ENCODE measurements around the gene TFRC.
"Not testable (repeated sequence)": the region's sequence is repeated elsewhere in the genome, so short reads cannot be mapped to it uniquely, and the experiment has no call there.

The TFRC gene

DNA sequence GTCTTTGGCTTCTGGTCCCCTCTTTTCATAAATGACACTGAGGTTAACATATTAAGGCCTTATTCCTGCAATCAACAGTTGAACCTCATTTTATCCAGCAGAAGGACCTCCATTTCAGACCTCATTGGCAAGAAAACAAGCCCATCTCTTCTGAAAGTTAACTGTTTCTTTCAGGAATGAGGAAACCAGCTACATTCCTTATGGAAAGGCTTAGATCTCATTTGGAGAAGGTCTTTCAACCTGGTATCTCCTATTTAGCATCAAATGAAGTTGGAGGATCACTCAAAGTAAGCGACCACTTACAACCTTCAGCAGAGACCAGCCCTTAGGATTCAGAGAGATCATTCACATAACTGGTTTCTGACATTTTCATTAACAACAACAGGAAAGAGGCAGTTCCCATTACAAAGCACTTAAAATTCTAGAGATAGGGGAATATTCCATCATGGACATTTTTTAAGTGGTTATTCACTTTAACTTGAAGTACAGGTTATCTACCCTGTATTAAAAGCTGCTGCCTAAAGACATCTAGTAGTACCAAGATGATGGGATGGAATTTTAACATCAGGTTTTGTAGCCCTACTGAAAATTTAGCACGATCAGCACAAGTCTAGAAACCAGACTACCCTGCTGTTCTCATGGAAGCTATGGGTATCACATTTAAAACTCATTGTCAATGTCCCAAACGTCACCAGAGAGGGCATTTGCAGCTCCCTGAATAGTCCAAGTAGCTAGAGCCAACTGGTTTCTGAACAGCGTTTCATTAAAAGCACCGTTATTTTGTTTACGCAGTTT, 30.4 kb downstream of the TFRC start:
- in situ Hi-C loops (cut with HindIII; ENCODE audit: low sequenced_read_pairs): no loop called here

DNA sequence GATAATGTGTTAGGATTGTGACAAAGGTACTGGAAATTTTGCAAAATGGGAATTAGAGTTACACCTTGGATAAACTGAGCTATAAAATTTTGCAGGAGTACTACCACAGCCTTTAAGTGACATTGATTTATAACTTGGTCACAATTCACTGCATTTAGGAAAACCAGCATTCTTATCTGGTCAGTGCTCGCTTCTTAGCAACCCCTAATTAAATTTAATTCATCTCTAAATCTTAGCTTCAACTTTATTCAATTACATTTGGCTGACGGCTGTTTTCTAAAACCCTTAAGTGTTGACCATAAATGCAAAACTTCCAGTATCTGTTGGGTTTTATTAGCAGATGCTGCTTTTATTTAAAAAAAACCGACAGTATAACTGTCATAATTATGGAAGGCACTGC, 31.3 kb downstream of the TFRC start:
- in situ Hi-C loops (cut with HindIII; ENCODE audit: low sequenced_read_pairs): no loop called here

DNA sequence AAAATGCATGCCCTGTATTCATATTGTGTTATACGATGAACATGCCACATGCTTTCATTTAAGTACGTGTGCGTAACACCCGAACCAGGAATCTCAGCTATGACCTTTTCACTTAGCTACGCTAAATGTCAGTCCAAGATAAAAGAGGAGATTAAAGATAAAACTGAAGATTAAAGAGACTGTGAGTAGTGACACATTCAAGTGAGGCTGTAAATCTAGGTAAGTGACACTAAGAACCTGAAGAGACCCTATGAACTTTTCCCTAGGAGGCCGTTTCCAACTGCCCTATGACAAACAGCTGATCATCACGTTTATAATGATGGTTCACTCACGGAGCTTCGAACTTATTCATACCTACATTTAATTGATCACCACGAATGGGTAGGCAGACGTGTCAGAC, 32.2 kb downstream of the TFRC start:
- in situ Hi-C loops (cut with HindIII; ENCODE audit: low sequenced_read_pairs): no loop called here

DNA sequence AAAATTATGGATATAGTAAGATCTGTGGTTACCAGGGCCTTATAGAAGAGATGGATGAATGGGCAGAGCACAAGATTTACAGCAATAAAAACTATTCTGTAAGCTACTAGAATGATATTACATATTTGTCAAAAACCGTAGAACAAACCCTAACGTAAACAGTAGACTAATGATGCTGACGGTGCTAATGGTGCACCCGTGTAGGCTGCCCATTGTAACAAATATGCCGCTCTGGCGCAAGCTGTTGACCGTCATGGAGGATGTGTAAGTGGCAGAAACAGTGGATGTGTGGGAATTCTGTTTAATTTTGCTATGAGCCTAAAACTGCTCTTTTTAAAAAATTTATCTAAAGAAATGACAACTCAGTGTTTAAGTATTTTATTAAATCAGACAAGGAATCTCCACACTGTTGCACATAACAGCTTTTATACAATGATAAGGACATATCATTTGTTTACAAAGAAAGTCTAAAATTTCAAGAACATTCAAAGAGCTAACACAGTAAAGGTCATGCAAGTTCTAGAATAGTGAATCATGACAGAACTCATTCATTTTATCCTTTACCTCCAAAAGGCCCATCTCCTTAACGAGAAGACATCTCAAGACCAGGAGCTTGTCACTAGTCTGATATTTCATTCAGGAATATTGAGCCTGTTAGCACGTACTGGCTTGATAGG, 32.8 kb downstream of the TFRC start:
- in situ Hi-C loops (cut with HindIII; ENCODE audit: low sequenced_read_pairs): no loop called here

DNA sequence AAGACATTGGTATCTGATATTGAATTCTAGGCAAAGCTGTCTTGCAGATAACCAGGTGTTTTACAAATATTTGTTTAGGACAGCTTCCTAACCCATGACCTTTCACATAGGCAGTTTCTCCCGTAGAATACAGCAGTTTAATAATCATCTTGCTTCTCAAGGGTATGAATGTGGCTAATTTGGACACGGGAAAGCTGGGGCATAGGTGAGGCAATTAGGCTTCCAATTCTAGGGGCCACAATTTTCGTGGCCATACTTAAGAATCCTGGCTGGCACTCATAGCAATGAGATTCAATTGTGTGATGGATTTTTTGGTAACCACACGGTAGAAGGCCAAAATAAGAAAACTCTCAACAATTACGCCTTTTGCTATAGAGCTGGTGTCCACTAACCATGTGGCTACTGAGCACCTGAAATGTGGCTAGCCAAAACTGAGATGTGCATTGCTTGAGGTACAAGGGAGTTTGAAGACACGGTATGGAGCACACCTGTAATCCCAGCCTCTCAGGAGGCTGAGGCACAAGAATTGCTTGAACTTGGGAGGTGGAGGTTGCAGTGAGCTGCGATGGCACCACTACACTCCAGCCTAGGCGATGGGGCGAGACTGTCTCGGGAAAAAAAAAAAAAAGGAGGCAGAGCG, 34.4 kb downstream of the TFRC start:
- in situ Hi-C loops (cut with HindIII; ENCODE audit: low sequenced_read_pairs): no loop called here

DNA sequence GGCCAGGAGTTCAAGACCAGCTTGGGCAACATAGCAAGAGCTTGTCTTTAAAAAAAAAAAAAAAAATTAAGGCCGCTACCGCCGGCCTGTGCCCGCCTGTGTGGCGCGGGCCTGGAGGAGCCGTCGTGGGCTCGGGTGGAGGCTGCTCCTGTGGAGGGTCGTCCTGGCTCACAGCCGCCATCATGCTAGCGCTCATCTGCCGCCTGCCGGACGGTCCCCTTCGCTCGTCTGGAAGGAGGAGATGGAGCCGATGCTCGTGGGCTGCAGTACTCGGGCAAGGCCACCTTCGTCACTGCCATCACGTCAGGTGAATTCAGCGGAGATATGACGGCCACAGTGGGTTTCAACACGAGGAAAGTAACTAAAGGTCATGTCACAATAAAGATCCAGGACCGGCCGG, 37.4 kb downstream of the TFRC start:
- in situ Hi-C loops (cut with HindIII; ENCODE audit: low sequenced_read_pairs): no loop called here

DNA sequence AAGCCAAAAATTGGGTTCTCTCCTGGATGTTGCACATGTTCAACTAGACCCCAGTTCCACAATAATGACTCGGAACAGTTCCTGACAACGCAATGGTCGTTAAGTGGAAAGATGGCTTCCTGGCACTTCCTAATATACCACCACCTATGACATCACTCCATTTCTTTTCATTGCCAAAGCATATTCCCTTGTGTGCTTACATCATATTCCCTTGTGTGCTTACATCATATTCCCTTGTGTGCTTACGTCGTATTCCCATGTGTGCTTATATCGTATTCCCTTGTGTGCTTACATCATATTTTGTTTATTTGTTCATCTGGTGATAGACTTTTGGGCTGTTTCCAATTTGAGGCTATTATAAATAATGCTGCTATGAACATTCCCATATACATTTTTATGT, 39.2 kb downstream of the TFRC start:
- in situ Hi-C loops (cut with HindIII; ENCODE audit: low sequenced_read_pairs): no loop called here

DNA sequence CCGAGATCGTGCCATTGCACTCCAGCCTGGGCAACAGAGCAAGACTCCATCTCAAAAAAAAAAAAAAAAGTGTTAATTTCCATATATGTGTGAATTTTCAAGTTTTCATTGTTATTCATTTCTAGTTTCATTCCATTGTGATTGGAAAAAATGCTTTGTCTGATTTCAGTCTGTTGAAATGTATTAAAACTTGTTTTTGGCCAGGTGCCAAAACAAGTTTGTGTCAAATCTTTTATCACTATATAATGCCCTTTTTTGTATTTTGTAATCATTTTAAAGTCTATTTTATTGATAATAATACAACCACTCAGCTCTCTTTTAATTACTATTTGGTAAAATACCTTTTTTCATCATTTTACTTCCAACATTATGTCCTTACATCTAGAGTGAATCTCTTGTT, 42.5 kb downstream of the TFRC start:
- in situ Hi-C loops (cut with HindIII; ENCODE audit: low sequenced_read_pairs): loop anchor here (5.0 kb wide), 1 partner anchor 138 kb away; no protein-coding TSS in a partner anchor

DNA sequence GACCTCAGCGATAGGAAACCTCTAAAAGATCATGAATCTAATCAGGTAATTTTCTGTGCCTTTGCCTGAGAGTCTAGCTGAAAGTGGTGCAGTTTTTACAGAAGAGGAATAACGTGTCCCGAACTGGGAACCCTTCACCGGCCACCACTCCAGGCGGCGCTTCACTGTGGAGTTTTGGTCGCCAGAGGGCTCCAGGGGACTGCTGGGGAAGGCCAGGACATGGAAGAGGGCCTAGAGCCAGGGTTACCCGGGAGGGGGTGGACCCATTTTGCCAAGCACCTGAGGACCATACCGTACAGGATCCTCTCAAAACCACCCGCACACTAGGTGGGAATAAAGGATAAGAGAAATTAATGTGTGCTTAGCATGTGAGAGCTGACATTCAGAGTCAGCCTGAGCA, 55.8 kb downstream of the TFRC start:
- in situ Hi-C loops (cut with HindIII; ENCODE audit: low sequenced_read_pairs): not testable (repeated sequence)

DNA sequence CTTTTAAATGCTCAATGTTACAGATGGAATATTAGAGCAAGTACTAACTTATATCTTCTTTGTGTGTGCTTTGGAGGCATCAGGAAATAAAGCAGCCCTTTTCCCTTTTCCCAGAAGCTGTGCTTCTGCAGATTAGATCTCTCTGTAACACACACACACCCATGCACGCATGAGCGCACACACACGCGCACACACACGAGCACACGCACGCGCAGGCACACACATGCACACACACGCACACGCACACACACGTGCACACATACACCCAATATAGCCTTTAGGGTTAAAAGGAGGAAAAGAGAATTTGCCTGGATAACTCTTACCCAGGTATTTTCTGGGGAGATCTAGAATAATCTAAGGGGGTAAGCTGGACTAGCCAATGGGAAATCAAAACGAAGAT, 56.9 kb downstream of the TFRC start:
- in situ Hi-C loops (cut with HindIII; ENCODE audit: low sequenced_read_pairs): no loop called here

DNA sequence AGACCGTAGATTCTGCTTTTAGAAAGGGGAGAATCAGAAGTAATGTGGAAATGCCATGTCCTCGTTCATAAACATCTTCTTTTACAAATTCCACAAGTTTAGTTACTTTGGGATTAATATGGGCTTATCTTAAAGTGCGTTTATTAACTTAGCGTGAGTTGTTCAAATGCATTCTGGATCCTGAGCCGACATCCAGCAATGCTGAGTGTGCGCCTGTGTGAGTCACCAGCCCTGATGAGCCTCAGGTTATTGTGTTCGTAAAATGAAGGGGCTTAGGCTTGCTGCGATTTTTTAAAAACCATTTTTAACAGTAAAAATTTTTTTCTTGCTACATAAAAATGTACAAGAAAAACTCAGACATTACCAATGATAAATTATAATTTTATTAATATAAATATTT, 57.9 kb downstream of the TFRC start:
- in situ Hi-C loops (cut with HindIII; ENCODE audit: low sequenced_read_pairs): no loop called here

DNA sequence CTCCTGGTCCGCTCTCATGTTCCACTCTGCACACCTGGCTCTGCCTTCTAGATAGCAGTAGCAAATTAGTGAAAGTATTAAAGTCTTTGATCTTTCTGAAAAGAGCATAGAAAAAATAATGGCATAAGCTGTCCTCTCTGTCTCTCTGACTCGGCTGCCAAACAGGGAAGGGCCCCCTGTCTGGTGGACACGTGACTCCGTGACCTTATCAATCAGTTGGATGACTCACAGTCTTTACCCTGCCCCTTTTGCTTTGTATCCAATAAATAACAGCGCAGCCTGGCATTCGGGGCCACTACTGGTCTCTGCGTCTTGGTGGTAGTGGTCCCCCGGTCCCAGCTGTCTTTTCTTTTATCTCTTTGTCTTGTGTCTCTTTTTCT, 59.4 kb downstream of the TFRC start:
- in situ Hi-C loops (cut with HindIII; ENCODE audit: low sequenced_read_pairs): not testable (repeated sequence)

DNA sequence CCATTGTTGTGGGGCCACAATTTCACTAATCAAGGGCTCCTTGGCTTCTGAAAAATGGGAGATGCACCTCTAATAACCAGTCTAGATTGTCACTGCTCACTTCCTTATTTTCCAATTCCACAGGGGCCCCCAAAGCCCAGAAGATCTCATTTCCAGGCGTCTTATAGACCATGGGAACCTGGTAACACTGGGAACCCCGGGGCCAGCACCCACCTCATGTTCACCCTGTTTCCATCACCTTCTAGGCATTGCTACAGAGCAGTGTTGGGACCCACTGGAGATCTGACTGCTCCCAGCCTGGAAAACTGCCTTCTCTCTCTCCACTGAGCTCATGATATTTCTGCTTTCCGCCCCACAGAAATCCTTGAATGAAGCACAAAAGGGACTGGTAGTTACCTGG, 61.5 kb downstream of the TFRC start:
- in situ Hi-C loops (cut with HindIII; ENCODE audit: low sequenced_read_pairs): no loop called here

DNA sequence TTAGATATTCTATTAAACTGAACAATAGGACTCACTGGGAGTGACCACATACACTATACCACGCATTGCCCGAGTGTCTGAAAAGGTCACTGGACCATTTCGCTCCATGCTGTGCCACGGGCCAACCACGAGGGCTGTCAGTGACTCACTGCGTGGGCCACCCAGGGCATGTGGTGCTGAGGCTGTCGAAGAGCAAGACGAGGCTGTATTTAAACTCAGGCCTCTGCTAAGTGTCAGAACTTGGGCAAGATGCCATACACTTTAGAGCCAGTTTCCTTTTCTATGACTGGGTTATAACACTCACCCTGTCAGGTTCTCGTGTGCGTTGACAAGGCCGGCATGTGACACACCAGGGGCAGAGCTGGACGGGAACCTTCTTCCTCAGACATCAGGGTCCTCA, 62.3 kb downstream of the TFRC start:
- in situ Hi-C loops (cut with HindIII; ENCODE audit: low sequenced_read_pairs): not testable (repeated sequence)

DNA sequence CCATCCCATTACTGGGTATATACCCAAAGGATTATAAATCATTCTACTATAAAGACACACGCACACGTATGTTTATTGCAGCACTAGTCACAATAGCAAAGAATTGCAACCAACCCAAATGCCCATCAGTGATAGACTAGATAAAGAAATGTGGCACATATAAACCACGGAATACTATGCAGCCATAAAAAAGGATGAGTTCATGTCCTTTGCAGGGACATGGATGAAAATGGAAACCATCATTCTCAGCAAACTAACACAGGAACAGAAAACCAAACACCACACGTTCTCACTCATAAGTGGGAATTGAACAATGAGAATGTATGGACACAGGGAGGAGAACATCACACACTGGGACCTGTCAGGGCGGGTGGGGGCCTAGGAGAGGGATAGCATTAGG, 63.7 kb downstream of the TFRC start:
- in situ Hi-C loops (cut with HindIII; ENCODE audit: low sequenced_read_pairs): not testable (repeated sequence)

DNA sequence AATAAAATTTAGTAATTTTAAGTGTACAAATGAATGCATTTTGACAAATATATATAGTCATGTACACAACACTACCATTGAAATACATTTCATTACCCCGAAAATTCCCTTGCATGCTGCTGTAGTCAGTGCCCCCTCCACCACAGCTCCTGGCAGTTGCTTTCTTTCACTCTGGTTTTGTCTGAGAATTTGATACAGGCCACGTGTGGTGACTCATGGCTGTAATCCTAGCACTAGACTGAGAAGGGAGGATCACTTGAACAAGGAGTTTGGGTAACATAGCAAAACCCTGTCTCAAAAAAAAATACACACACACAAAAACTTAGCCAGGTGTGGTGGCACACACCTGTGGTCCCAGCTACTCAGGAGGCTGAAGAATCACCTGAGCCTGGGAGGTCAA, 65.4 kb downstream of the TFRC start:
- in situ Hi-C loops (cut with HindIII; ENCODE audit: low sequenced_read_pairs): no loop called here

DNA sequence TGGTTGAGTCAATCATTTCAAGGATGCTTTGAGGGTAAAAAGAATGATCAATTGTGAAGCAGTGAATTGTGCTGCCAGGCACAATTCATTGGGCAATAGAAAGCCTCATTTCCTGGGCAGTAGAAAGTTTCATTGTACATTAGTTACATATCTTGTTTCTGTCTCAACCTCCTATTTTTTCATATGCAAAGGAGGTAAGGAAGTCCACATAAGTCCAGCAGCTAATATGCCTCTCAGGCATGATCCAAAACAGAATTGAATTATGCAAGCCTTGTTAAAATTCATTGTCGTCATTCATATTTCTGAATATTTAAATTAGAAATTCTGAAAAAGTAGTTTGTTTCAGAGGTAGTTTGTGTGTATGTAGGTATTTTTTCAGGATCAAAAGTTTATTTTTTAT, 65.8 kb downstream of the TFRC start:
- in situ Hi-C loops (cut with HindIII; ENCODE audit: low sequenced_read_pairs): no loop called here

DNA sequence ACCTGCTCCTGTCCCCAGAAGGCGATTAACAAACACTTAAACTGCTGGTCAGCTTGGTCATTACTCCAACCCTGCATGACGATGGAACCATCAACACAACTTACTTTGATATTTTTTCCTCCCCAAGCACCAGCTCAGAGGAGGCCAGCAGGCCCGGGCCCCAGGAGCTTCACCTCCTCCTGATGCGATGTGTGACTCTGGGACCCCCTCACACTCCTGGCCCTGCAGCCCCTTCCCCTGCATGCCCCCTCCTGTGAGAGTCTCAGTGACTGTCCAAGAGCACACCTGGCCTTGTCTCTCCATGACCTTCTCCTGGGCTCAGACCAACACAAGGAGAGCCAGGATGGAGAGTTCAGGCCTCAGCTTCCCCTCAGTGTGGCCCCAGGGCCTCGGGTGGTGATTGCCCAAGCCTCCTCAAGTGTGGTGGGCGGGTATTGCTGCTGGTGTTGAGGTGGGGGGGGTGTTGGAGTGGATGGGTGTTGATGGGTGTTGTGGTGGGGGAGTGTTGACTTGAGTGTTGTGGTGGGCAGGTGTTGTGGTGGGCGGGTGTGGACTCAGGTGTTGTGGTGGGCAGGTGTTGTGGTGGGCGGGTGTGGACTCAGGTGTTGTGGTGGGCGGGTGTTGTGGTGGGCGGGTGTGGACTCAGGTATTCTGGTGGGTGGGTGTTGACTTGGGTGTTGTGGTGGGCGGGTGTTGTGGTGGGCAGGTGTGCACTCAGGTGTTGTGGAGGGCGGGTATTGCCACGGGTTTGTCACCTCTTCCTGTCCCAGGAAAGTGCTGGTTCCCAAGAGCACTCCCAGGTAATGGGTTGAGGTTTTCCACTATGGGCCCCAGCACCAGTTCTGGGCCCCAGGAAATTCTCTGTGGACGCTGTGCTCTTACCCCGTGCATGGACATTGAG, 68.1 kb downstream of the TFRC start:
- in situ Hi-C loops (cut with HindIII; ENCODE audit: low sequenced_read_pairs): no loop called here

DNA sequence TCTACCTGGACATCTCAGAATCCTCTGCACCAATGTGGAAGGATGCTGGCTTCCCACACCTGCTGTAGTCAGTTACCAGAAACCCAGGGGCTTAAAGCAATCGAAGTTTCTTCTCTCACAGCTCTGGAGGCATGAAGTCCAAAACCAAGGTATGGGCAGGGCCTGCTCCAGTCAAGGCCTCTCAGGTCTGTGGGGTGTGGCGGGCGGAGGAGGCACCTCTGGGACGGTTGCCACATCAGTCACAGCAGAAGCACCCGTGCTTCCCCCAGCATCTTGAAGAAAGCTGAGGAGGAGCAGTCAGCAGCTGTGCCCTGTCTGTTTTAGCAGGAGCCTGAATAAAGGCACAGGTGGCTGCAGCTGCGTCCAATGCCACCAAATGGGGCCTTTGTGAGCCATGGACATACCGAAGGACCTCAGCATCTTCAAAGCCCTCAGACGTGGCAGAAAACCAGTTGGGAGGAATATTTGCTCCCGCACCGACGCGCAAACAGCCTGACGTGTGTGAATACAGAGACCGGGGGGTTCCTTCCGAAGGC, 68.9 kb downstream of the TFRC start:
- in situ Hi-C loops (cut with HindIII; ENCODE audit: low sequenced_read_pairs): no loop called here

DNA sequence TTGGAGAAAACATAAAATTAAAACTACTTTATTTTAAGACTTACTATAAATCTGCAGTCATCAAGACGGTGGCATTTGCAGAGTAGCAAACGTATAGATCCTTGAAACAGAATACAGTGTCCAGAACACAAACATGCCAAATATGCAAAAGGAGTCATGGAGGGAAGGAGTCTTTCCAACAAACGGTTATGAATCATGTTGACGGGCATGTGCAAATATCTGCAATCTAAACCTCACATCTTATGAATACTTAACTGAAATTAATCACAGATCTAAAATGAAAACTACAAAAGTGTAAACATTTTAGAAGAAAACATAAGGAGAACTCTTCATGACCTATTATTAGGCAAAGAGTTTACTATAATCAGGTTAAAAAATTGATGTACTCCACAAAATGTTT, 69.4 kb downstream of the TFRC start:
- in situ Hi-C loops (cut with HindIII; ENCODE audit: low sequenced_read_pairs): no loop called here

DNA sequence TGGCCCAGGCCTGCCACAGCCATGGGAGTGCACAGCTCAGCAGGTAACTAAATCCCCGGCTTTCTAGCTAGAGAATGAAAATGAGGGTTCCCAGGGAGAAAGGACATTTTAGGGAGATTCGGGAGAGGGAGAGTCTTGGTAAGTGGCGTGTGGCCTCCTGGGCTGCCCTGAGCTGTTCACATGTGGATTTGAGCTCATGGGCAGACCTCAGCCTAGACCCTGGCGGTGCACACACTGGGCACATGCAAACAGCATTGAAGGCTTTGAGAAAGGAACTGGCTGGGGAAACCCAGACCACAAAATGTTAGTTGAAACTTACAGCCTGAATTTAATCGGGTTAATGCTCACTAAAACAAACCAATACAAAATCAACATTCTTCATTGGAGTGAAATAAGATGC, 72.4 kb downstream of the TFRC start:
- in situ Hi-C loops (cut with HindIII; ENCODE audit: low sequenced_read_pairs): no loop called here
